ENCODE measurements around the gene PPP1R7. TPM values are rescaled to one million over a fixed set of nuclear protein-coding genes. Genes with fewer than 3 reads are reported as not detected.

Gene PPP1R7
- polyA plus RNA-seq, 1 donor from 2014 or later = 59.3 TPM

GRCh38 chr2:241131531-241131930, 18.7 kb upstream of the PPP1R7 start:
- Histone ChIP-seq H2AFZ (ENCODE audit: low read depth, low read length) (no peak overlapping the region), H3K9ac (ENCODE audit: low read length) (no peak overlapping the region), H3K4me2 (ENCODE audit: low read length) (no peak overlapping the region), H3F3A (ENCODE audit: insufficient read depth, low read length, poor library complexity, severe bottlenecking) (no peaks in the 10 kb centered on the region), H3K9me3 (ENCODE audit: low read length) (no peaks in the 10 kb centered on the region), H3K4me3 (ENCODE audit: low read length) (no peak overlapping the region), H4K20me1 (ENCODE audit: insufficient read depth) (no peaks in the 10 kb centered on the region), H3K9me2 (ENCODE audit: insufficient read depth, low read length) (no peaks in the 10 kb centered on the region), H3K79me2 (replicated peaks; ENCODE audit: insufficient read depth, low read length) (no peaks in the 10 kb centered on the region), H3K27me3 (ENCODE audit: insufficient read depth, low read depth, low read length) (no peaks in the 10 kb centered on the region), H3K36me3 (ENCODE audit: insufficient read depth, low read length) (no peaks in the 10 kb centered on the region), H3K27ac (ENCODE audit: low read length) (no peak overlapping the region)
- TF ChIP-seq CTCF (IDR thresholded peaks at IDR 0.05; ENCODE audit: poor library complexity, severe bottlenecking) (no peak), EP300 (conservative IDR thresholded peaks at IDR 0.05; ENCODE audit: poor library complexity, severe bottlenecking) (no peak), MXI1 (conservative IDR thresholded peaks at IDR 0.05; ENCODE audit: poor library complexity, severe bottlenecking) (no peak), TAF1 (IDR thresholded peaks at IDR 0.05; ENCODE audit: low read depth) (no peak), POLR2AphosphoS5 (IDR thresholded peaks at IDR 0.05) (no peak), EZH2 (IDR thresholded peaks at IDR 0.05; ENCODE audit: borderline replicate concordance, insufficient read depth, low read length, poor library complexity, severe bottlenecking) (no peak), SMC3 (conservative IDR thresholded peaks at IDR 0.05; ENCODE audit: poor library complexity) (no peak), RAD21 (conservative IDR thresholded peaks at IDR 0.05) (no peak)
- TF ChIP-seq, protein P1, sequence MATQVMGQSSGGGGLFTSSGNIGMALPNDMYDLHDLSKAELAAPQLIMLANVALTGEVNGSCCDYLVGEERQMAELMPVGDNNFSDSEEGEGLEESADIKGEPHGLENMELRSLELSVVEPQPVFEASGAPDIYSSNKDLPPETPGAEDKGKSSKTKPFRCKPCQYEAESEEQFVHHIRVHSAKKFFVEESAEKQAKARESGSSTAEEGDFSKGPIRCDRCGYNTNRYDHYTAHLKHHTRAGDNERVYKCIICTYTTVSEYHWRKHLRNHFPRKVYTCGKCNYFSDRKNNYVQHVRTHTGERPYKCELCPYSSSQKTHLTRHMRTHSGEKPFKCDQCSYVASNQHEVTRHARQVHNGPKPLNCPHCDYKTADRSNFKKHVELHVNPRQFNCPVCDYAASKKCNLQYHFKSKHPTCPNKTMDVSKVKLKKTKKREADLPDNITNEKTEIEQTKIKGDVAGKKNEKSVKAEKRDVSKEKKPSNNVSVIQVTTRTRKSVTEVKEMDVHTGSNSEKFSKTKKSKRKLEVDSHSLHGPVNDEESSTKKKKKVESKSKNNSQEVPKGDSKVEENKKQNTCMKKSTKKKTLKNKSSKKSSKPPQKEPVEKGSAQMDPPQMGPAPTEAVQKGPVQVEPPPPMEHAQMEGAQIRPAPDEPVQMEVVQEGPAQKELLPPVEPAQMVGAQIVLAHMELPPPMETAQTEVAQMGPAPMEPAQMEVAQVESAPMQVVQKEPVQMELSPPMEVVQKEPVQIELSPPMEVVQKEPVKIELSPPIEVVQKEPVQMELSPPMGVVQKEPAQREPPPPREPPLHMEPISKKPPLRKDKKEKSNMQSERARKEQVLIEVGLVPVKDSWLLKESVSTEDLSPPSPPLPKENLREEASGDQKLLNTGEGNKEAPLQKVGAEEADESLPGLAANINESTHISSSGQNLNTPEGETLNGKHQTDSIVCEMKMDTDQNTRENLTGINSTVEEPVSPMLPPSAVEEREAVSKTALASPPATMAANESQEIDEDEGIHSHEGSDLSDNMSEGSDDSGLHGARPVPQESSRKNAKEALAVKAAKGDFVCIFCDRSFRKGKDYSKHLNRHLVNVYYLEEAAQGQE (IDR thresholded peaks at IDR 0.05; ENCODE audit: borderline replicate concordance) = no peak

DNA sequence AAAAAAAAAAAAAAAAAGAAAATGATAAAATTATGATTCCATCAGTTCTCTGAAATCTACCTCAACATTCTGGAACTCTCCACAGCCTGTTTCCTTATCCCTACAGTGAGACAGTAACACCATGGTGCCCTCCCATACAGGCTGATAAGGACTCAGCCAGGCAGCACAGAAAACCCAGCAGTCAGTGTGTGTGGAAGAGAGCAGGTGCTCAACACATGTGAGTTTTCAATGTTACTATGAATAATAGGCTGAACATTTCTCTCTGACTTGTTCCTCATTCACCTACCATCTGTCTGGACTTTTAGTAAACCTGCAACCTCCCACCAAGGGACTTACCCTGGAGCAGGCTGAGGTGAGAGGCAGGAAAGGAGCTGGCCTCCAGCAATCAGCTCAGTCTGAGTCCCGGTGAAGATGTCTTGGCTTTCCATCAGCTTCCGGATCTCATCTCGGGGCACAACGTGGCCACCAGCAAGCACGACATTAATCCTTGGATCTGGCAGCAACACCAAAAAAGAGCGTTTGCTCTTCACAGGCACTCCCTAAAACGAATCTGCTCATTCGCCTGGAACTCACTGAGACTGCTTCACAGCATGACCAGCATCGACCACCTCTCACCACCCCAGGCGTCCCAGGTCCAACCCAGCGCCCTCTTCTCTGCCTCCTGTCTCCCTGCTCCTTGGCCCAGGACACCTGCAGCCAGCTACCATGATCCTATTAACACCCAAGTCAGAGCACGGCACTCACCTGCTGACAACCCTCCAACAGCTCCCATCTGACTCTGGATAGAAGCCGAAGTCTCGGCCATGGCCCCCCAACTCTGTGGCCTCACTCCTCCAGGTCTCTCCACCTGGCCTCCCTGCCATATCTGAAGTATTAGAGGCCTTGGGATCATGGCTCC, 17.5 kb upstream of the PPP1R7 start:
- TF ChIP-seq EP300 (conservative IDR thresholded peaks at IDR 0.05; ENCODE audit: poor library complexity, severe bottlenecking) (no peak), RAD21 (conservative IDR thresholded peaks at IDR 0.05) (no peak), CTCF (IDR thresholded peaks at IDR 0.05; ENCODE audit: poor library complexity, severe bottlenecking) (no peak), MXI1 (conservative IDR thresholded peaks at IDR 0.05; ENCODE audit: poor library complexity, severe bottlenecking) (no peak), POLR2AphosphoS5 (IDR thresholded peaks at IDR 0.05) (no peak), TAF1 (IDR thresholded peaks at IDR 0.05; ENCODE audit: low read depth) (no peak), EZH2 (IDR thresholded peaks at IDR 0.05; ENCODE audit: borderline replicate concordance, insufficient read depth, low read length, poor library complexity, severe bottlenecking) (no peak), SMC3 (conservative IDR thresholded peaks at IDR 0.05; ENCODE audit: poor library complexity) (no peak)
- TF ChIP-seq, protein P1 (IDR thresholded peaks at IDR 0.05; ENCODE audit: borderline replicate concordance) = no peak

More for the DNA sequence above, 17.5 kb upstream of the PPP1R7 start:
- H3K79me2 ChIP-seq (replicated peaks; ENCODE audit: insufficient read depth, low read length) = no peaks in the 10 kb centered on the region
- no peak overlapping the region for H2AFZ ChIP-seq (ENCODE audit: low read depth, low read length)
- H3K9ac ChIP-seq (ENCODE audit: low read length) = no peak overlapping the region
- H3K4me2 ChIP-seq (ENCODE audit: low read length) = no peak overlapping the region
- no peak overlapping the region for H3K27ac ChIP-seq (ENCODE audit: low read length)
- H3F3A ChIP-seq (ENCODE audit: insufficient read depth, low read length, poor library complexity, severe bottlenecking) = no peaks in the 10 kb centered on the region
- H4K20me1 ChIP-seq (ENCODE audit: insufficient read depth) = no peaks in the 10 kb centered on the region
- H3K36me3 ChIP-seq (ENCODE audit: insufficient read depth, low read length) = no peaks in the 10 kb centered on the region
- no peaks in the 10 kb centered on the region for H3K9me2 ChIP-seq (ENCODE audit: insufficient read depth, low read length)
- H3K27me3 ChIP-seq (ENCODE audit: insufficient read depth, low read depth, low read length) = no peaks in the 10 kb centered on the region
- no peaks in the 10 kb centered on the region for H3K9me3 ChIP-seq (ENCODE audit: low read length)
- H3K4me3 ChIP-seq (ENCODE audit: low read length) = no peak overlapping the region

Measured in neural cell (in vitro differentiated cells).